Activated naive CD8-positive, alpha-beta T cell treated with anti-CD3 and anti-CD28 coated beads, Interleukin-2, amount 50 U/mL, for 16 hours (primary cell): ENCODE data around the gene ACP4.
"Not testable (repeated sequence)": the region's sequence is repeated elsewhere in the genome, so short reads cannot be mapped to it uniquely, and the experiment has no call there.

Experiments used
- DNase-seq: peaks from one replicate; pipeline ENCODE4 v3.0.0-alpha.2; 2020; ENCODE audit warnings: low read depth, low spot score

Gene ACP4

GRCh38 chr19:50776131-50776530, 14.1 kb upstream of the ACP4 start:
- no peak for DNase-seq

DNA sequence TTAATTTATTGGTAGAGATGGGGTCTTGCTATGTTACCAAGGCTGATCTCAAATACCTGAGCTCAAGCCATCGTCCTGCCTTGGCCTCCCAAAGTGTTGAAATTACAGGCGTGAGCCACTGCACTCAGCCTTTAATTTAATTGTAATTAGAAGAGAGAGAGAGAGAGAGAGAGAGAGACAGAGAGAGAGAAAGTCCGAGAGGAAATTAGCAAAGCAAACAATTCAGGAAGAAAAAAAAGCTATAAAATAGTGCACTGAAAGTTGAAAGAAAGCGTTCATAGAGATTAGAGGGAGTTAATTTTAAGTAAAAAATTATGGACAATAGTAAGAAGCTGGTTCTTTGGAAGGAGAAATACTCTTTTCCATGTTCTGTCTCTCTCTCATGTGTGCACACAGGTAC, 13.0 kb upstream of the ACP4 start:
- DNase-seq = no peak

DNA sequence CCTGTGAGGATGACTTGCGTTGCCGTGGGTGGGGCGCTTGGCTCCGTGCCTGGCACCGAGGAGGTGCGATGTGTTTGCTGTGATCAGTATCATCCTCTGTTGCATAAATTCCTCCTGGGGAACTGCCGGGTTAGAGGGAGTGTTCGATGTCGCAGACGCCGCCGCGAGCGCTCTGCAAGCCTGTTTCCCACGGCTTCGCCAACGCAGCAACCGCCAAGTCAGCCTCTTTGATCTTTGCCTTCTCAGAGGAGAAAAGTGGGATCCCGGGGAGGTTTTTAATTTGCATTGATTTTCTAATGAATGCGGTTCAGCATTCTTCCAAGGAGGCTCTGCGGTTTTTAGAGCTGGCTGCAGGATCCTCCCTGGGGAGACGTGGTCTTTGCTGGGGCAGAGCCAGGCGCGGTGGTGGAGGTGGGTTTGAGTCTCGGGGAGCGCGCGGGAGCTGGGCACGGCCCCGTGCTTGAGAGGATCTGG, 12.3 kb upstream of the ACP4 start:
- no peak for DNase-seq

DNA sequence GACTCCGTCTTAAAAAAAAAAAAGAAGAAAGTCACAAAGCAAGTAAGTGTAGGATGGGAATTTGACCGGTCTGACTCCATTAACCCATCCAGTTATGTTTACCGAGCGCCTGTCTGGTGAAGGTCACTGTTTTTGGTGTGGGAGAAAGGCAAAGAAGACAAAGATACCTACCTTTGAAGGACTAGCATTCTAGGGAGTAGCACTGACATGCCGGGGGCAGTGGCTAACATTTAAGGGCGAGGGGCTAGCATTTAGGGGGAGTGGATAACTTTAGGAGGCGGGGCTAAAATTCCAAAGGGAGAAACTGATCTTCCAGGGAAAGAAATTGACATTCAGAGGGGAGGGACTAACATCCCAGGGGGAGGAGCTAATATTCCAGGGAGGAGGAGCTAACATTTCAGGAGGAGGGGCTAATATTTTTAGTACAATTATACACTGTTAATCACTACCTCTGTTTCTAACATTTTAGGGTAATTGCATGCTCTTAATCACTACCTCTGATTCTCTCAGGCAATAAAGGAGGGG, 11.2 kb upstream of the ACP4 start:
- DNase-seq = no peak

GRCh38 chr19:50779504-50780457, 10.4 kb upstream of the ACP4 start:
- DNase-seq = no peak

DNA sequence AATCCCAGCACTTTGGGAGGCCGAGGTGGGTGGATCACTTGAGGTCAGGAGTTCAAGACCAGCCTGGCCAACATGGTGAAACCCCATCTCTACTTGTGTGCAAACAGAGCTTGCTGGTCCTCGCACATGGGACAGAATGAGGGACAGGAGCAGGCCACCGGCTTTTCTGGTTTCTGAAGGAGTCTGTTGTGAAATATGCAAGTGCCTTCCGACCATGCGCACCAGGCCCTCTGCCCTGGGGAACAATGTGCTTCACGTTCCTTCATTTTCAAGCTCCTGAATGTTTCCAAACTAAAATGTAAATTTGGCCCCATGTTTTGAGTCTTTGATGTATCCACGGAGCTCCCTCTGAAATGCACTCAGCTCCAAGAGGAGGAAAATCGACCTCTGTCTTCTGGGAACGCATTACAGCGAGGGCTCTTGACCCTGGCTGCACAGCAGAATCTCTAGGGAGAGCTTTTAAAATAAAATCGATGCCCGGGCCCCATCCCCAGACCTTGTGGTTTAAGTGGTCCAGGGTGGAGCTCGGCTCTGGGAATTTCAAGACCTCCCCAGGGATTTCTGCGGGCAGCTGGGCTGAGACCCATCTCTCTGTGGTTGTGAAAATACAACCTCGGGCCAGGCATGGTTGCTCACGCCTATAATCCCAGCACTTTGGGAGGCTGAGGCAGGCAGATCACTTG, 9.3 kb upstream of the ACP4 start:
- no peak for DNase-seq

DNA sequence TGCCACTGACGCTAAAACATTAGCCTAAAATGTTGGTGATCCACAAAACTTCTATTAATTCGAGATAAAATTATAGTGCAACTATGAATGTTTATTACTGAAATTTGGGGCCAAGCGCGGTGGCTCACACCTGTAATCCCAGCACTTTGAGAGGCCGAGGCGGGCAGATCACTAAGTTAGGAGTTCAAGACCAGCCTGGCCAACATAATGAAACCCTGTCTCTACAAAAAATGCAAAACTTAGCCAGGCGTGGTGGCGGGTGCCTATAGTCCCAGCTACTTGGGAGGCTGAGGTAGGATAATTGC, 6.4 kb upstream of the ACP4 start:
- DNase-seq = not testable (repeated sequence)

- DNase-seq = no peak
These were observed 5.5 kb upstream of the ACP4 start for GRCh38 chr19:50784710-50785109.

DNA sequence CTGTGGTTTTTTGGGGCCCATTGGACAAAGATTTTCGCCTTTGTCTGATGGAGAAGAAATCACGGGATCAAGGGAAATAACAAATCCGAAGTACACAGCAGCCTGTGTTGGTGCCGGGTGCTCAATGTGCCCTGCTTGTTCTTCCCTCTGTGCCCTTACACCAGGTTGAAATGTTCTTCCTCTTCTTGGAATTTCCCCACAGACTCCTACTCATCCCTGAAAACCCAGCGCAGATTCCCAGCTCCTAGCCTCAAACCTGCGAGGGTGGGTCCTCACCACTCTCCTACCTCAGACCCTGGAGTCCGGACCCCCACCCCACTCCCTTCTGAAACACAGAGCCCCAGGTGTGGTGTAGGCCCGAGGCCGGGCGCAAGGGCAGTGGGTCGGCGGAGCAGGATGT, 4.9 kb upstream of the ACP4 start:
- no peak for DNase-seq

DNA sequence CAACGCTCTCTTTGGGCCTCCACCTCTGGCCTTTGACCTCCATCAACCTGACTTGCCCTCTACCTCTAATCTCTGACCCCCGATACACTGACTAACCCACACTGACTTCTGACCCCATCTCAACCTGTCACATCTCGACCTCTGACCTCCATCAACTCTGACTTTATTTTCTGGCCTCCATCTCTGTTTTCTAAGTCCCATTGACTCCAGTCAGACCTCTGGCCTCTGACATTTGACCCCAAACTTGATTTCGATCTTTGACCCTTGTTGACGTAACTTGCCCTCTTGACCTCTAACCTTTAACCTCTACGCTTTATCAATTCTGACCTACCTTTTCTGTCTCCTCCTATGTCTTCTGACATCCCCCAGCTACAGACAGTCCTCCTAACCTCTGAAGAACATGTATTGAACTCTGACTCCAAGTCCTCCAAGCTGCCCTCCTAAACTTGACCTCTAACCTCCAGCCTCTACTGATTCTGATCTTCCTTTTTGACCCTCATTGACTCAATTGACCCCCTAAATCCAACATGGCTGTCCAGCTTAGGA, 780 bp downstream of the ACP4 start:
- no peak for DNase-seq

GRCh38 chr19:50791594-50792271, 1.5 kb downstream of the ACP4 start:
- no peak for DNase-seq

DNA sequence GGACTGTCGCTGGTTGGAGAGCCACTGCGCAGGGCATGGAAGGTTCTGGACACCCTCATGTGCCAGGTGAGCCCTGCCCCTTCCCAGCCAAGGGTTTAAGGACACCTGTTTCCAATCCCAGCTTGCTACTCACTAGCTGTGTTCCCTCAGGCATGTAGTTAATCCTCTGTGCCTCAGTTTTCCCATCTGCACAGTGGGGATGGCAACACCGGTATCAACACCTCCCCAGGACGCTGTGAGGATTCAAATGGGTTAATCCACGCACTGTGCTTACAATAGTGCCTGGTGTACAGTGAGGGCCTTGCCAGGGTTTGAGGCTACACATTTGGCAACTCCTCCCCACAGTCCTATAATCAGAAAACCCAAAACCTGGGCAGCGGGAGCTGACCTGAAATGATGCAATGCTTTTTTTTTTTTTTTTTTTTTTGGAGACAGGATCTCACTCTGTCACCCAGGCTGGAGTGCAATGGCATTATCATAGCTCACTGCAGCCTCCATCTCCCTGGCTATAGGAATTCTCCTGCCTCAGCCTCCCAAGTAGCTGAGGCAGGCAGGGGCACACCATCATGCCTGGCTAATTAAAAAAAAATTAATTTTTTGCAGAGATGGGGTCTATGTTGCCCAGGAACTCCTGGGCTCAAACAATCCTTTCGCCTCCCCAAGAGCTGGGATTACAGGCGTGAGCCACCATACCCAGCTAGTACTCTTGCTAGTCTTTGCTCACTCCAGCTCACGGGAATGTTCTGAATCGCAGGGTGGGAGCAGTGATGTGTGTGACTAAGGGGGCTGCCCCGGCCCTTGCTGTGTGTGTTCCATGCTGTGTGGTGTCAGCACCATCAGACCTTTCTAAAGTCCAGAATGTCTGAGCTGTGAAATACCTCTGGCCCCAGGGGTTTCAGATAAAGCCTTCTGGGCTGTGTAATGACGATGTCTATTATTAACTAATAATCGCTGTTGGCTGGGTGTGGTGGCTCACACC, 2.3 kb downstream of the ACP4 start:
- DNase-seq = no peak

DNA sequence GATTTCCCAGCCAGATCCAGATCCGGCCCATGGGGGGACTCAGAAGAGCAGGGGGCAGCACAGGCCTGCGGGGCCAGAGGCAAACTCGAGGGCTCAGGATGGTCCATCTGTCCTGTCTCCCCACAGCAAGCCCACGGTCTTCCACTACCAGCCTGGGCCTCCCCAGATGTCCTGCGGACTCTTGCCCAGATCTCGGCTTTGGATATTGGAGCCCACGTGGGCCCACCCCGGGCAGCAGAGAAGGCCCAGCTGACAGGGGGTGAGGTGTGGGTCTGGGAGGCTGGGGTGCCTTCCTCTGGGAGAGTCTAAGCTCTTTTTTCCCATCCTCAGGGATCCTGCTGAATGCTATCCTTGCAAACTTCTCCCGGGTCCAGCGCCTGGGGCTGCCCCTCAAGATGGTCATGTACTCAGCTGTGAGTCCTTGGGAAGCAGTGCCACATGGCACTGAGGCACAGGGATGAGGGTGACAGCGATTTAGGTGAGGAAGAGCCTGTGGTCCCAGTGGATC, 3.4 kb downstream of the ACP4 start:
- no peak for DNase-seq

DNA sequence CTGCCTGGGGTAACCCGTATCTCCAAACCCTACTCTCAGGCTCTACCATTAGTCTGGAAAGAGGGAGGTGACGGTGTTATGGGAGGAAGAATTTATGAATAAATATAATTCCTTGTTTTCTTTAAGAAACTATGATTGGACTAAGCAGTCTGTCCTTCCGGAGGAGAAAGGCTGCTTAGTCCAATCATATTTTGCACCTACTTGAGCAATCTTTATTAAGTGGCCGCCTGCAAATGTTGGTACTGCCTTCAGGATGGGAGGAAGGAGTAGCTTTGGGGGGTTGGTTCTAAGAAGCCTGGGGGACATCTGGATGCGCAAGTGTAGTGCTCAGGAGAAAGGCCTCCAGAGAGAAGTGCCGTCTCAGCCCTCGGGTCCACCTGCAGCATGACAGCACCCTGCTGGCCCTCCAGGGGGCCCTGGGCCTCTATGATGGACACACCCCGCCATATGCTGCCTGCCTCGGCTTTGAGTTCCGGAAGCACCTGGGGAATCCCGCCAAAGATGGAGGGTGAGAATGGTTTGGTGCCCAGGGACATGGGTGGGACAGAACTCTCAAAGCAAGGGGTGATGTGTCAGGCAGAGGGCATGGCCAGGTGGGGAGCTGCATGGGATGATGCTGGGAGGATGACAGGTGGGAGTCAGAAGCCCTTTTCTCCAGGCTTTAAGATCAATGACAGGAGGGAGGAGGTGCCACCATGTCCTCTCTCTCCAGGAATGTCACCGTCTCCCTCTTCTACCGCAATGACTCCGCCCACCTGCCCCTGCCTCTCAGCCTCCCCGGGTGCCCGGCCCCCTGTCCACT, 4.1 kb downstream of the ACP4 start:
- no peak for DNase-seq

- no peak for DNase-seq
These were observed 4.9 kb downstream of the ACP4 start for GRCh38 chr19:50794876-50795663.

- no peak for DNase-seq
These were observed 5.5 kb downstream of the ACP4 start for GRCh38 chr19:50795664-50796073.

- DNase-seq = no peak
These were observed 6.0 kb downstream of the ACP4 start for GRCh38 chr19:50796128-50796633.

GRCh38 chr19:50796634-50797428, 6.6 kb downstream of the ACP4 start:
- DNase-seq = no peak
